ENCODE results near the gene TMEM123.

TMEM123 gene

GRCh38 chr11:102421261-102421660, 31.3 kb downstream of the TMEM123 start:
- DNase-seq: no peak

GRCh38 chr11:102420547-102420946, 32.0 kb downstream of the TMEM123 start:
- DNase-seq: no peak

- no peak for DNase-seq
Measured at GRCh38 chr11:102419181-102419580, 33.4 kb downstream of the TMEM123 start.

GRCh38 chr11:102416976-102417375, 35.6 kb downstream of the TMEM123 start:
- no peak for DNase-seq

GRCh38 chr11:102415304-102415916, 37.2 kb downstream of the TMEM123 start:
- DNase-seq: no peak

GRCh38 chr11:102414559-102414958, 38.0 kb downstream of the TMEM123 start:
- no peak for DNase-seq

- DNase-seq: no peak
Measured at GRCh38 chr11:102413497-102413896, 39.1 kb downstream of the TMEM123 start.

GRCh38 chr11:102411142-102411541, 41.4 kb downstream of the TMEM123 start:
- no peak for DNase-seq

- no peak for DNase-seq
Measured at GRCh38 chr11:102410382-102410784, 42.2 kb downstream of the TMEM123 start.

GRCh38 chr11:102408339-102408738, 44.2 kb downstream of the TMEM123 start:
- DNase-seq: no peak

GRCh38 chr11:102407901-102408300, 44.7 kb downstream of the TMEM123 start:
- no peak for DNase-seq

GRCh38 chr11:102406099-102406498, 46.5 kb downstream of the TMEM123 start:
- DNase-seq: no peak

GRCh38 chr11:102405501-102405900, 47.1 kb downstream of the TMEM123 start:
- DNase-seq: no peak

GRCh38 chr11:102402548-102402947, 50.0 kb downstream of the TMEM123 start:
- no peak for DNase-seq

GRCh38 chr11:102401905-102402304, 50.7 kb downstream of the TMEM123 start:
- DNase-seq: no peak

GRCh38 chr11:102400603-102401002, 52.0 kb downstream of the TMEM123 start:
- no peak for DNase-seq

- DNase-seq: no peak
Measured at GRCh38 chr11:102399189-102399588, 53.4 kb downstream of the TMEM123 start.

GRCh38 chr11:102398297-102398696, 54.3 kb downstream of the TMEM123 start:
- no peak for DNase-seq

GRCh38 chr11:102396708-102397563, 55.6 kb downstream of the TMEM123 start:
- no peak for DNase-seq

- DNase-seq: no peak
Measured at GRCh38 chr11:102395720-102396393, 56.7 kb downstream of the TMEM123 start.

GRCh38 chr11:102393272-102393730, 59.3 kb downstream of the TMEM123 start:
- DNase-seq: no peak

GRCh38 chr11:102391549-102392237, 60.9 kb downstream of the TMEM123 start:
- DNase-seq: no peak

Measured in stimulated activated CD4-positive, alpha-beta T cell treated with anti-CD3 and anti-CD28 coated beads, Interleukin-4, amount 100 ng/mL, for 4 hours (primary cell).